ENCODE measurements around the gene LCN2. TPM values are rescaled to one million over a fixed set of nuclear protein-coding genes. Genes with fewer than 3 reads are reported as not detected.

LCN2 gene
- total RNA-seq, 1 donor from 2014 or later: not detected

DNA sequence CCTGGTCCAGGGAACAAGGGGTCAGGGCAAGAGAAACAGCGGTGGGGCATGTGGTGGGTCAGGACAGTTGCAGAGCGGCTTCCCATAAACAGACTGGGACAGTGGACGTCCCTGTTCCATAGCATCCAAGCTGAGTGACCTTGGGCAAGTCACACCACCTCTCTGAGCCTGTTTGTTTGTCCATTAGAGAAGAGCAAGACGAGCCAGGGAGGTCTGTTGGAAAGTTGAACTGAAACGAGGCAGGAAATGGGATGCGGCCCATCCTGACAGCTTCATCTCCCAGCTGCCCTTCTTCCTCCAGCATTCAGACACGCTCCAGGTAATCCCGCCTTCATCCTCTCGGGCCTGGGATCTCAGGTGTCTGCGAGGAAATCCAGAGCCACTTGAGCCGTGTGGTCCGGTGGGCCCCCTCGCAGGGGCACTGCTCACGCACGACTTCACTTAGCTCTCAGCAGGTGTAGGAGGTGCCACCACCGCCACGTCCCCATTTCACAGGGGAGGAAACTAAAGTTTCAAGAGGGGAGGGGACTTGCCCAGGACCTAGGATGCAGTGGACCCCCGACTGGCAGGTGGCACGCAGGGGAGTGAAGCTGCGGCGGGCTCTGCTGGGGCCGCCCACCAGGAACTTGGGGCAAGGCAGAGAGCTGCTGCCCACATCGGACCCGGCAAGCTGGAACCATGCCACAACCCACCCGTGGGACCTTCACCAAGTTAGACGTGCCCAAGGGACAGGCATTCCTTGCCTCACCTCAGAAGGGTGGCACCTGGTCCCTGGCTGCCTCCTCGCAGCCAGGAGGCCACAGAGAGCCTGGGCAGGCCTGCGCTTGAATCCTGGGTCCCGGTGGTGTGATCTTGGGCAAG is 34.7 kb upstream of the LCN2 start:
- DNase-seq (ENCODE audit: low spot score in 2 of 2): no peak
- FAIRE-seq: no peak

DNA sequence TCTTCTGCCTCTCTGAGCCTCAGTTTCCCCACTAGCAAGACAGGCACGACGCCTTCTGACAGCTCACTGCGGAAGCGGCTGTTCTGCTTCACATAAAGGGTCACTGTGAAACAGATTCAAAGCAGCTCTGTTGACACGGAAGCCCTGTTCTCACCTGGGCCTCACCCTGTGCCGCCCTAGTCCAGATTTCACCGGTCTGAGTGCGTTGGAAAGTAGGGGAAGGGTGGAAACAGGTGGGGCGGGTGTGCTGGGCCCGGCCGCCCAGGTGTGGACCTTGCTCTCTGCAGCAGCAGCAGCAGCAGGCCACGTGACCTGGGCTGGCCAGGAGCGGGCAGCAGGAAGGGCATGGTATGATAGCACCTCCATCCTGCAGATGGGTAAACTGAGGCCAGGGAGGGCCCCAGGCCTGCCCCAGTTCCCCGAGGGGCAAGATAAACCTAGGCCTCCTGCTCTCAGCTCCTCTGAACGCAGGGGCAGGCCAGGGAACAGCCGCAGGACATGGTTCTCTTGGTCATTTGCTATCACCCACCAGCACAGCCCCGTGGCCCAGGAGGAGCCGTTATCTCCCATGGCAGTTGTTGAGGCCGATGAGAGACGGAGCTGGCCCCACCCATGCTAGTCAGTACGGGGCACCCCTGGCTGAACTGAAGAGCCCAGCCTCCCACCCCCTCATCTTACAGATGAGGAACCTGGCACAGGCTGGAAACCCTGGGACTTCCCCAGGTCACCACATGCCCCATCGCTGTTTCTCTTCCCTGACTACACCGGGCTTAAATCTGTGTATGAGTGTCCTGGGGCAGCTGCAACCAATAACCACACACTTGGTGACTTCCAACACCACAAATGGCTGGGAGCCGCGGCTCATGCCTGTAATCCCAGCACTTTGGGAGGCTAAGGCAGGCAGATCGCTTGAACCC is 33.8 kb upstream of the LCN2 start:
- FAIRE-seq (no peak), DNase-seq (ENCODE audit: low spot score in 2 of 2) (no peak)

DNA sequence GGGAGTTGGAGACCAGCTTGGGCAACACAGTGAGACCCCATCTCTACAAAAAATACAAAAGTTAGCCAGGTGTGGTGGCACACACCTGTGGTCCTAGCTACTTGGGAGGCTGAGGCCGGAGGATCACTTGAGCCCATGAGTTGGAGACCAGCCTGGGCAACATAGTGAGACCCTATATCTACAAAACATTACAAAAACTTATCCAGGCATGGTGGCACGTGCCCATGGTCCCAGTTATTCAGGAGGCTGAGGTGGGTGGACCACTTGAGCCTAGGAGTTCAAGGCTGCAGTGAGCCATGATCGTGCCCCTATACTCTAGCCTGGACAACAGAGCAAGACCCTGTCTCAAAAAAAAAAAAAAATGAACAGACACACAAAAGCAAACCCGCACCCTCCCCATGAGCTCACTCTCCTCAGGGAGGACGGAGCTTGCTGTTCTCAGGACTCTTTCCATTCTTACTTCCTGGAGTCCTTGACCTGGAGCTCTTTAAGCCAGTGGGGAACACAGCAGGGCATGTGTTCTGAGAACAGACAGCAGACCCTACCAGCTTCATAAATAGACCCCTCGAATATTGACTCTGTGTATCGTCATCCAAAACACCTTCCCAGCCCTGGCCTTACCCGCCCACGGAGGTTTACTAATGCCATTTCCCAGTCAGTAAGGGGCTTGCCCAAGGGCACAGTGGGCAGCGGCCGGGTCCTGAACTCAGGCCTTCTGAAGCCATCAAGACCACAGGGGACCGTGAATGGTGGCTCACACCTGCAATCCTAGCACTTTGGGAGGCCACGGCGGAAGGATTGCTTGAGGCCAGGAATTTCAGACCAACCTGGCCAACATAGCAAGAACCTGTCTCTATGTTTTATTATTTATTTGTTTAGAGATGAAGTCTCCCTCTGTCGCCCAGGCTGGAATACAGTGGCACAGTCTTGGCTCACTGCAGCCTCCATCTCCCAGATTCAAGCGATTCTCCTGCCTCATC is 32.9 kb upstream of the LCN2 start:
- FAIRE-seq: no peak
- DNase-seq (ENCODE audit: low spot score in 2 of 2): no peak

DNA sequence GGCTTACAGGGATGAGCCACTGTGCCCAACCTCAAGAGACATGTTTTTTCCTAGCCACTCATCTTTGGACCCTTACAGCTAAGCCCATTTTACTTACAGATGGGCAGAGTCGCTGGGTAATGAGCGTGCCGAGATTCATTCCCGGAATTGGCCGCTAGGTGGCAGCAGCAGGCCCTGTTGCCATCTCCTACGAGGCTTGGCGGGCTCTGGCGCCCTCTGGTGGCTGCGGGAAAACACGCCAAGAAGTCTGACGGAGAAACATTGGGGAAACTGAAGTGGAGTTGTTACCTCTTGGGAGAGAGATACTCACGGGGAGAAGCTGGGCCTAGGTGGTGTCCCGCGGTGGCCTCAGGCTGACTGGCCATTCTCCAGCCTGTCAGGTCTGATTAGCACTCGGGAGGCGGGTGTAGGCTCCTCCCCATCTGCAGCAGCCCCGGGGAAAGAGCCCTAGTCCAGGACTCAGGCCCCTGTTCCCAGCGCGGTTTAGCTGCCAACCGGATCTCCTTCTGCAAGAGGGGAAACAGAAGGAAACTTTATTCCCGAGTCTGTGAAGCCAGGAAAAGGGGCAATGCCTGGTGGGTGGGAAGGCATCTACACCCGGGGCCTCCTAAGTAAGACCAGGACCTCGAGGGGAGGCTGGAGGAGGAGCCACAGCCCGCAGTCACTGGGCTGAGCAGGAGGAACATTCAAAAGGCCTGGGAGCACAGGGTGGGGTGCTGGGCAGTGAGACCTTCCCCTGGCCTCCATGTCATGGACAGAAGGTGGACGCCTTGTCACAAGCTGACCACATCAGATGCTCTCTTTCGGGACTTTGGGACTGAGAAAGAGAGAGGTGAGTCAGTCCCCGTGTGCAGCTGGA is 31.4 kb upstream of the LCN2 start:
- FAIRE-seq (no peak), DNase-seq (ENCODE audit: low spot score in 2 of 2) (peak; percentile 87 to 96)

DNA sequence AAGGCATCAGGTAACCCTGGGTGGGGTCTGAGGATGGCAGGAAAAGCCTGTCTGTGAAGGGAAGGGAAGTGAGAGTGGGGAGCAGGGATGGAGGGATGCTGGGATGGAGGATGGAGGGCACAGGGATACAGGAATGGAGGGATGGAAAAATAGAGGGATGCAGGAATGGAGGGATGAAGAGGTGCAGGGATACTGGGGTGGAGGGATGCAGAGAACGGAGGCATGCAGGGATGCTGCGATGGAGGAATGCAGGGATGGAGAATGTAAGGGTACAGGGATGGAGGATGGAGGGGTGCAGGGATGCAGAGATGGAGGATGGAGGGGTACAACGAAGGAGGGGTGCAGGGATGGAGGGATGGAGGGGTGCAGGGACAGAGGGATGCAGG is 30.8 kb upstream of the LCN2 start:
- DNase-seq (ENCODE audit: low spot score in 2 of 2) (no peak), FAIRE-seq (no peak)

DNA sequence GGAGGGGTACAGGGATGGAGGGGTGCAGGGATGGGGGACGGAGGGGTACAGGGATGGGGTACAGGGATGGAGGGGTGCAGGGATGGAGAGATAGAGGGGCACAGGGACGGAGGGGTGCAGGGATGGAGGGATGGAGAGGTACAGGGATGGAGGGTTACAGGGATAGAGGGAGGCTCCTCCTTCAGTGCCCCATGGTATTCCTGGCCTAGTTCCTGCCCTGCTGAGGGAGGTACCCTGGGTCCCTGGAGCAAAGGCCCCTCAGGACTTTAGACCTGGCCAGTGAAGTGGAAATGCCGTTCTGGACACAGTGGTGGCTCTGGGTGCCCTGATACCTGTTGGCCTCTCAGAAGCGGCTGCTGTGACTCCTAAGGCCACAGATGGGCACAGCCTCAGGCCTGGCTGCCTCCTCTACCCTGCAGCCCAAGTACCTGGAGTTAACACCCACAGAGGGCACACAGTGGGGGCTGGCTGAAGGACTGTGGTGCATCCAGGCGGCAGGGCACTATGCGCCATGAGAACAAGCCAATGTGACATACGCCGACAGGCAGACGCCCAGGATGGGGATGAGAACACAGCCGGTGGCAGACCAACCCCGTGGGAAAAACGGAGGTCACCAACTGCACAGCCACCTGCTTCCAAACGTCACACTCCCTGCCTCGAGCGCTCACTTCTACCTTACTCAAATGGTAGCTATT is 30.1 kb upstream of the LCN2 start:
- FAIRE-seq (no peak), DNase-seq (ENCODE audit: low spot score in 2 of 2) (no peak)

DNA sequence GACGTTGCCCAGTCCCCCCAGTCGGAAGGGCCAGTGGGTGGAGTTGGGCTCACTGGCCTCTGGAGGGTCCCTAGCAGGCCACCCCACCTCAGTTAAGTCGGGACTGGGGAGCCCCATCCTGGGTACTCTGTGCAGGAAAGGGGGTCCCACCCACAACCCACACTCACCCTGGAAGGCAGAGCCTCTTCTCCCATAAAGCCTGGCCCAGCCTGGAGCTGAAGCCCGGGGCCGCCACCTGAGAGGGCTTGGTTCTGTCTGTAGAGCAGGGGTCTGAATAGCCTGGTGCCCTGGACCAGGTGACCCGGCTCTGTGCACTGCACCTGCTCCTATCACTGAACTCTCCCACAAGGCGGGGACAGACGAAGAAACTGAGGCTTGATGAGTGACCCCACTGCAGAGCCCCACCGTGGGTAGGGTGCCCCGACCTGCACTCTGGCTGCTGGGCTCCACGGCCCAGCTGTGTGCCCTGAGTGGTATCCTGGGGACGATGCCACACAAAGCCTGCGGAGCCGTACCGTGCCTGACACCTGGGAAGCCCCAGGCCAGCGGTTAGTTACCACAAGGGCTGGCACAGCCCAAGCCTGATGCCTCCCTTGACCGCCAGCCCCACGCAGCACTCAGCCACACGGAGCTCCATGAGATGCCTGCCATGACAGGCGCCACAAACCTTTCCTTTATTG is 29.1 kb upstream of the LCN2 start:
- no peak for FAIRE-seq
- DNase-seq (ENCODE audit: low spot score in 2 of 2): no peak

DNA sequence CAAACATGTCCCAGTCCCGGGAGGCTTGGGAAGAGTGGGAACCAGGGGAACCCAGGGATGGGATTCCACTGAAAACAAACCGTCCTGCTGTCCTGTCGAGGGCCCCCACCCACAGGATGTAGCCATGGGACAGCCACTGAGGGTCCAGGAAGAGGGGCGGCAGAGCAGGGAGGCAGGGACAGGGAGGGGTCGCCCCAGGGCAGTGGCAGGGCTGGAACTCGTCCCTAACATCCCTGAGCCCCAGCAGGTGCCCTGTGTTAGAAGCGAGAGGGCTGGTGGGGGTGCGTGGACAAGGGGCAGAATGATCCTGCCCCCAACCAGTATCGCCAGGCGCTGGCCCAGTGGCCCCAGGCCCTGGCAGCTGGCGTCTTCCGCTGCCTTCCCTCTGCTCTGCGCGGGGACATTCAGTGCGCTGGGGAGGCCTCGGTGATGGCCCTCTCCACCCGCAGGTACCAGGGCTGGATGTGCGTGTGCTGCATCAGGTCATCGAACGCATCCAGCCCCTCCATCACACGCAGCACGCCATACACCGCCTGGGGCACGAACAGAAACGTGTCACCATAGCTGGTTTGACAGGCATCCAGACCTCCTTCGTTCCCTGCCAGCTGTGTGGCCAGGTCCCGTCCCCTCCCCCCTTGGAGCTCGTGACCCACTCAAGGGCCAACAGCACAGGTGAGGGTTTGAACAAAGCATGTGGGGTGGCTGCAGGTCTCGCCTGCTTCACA is 28.4 kb upstream of the LCN2 start:
- no peak for FAIRE-seq
- DNase-seq (ENCODE audit: low spot score in 2 of 2): no peak

DNA sequence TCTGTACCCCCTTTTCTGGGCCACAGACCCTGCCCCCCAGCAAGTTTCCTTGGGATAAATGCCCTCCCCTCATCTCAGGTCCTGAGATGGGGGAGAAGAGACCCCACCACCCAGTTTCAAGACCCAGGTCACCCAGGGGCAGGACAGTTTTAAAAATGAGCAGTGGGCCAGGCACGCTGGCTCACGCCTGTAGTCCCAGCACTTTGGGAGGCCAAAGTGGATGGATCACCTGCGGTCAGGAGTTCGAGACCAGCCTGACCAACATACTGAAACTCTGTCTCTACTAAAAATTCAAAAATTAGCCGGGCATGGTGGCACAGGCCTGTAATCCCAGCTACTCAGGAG is 27.8 kb upstream of the LCN2 start:
- no peak for FAIRE-seq

DNA sequence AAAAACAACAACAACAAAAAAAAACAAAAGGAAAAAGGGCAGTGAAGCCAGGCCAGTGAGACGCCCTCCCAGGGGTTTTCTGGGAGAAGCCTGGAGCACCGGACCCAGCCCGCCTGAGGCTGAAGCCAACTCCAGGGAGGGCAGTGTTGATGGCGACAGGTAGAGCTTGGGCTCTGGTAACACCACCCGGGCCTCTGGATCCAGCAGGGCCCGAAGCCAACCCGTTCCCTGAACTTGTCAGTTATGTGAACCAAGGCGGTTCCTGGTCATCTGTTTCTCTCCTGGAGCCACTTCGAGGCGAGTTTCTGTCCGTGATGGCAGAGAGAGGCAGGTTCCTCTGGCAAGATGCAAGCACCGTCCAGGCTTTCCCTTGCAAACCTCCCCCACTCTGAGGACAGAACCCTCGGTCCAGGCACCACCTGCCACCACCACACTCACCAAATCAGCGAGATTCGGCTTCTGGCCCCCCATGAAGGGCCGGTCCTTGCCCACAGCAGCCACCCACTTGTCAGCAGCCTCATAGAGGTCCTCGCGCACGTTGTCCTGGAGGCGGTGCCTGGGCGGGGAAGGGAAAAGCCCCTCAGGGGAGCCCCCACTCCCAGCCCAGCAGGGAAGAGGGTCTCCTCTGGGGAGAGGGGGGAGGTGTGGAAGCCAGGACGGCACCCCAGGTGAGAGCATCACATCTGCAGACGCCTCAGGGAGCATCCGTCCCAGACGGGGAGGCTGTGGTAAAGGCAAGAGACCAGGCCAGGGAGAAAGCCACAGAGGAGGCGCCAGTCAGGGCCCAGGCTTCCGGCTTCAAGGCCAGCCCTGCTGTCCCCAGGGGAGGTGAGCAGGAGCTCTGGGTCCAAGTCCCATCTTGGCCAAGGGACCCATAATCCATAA is 27.1 kb upstream of the LCN2 start:
- FAIRE-seq: no peak

More for the DNA sequence above, 27.8 kb upstream of the LCN2 start:
- no peak for DNase-seq (ENCODE audit: low spot score in 2 of 2)

DNA sequence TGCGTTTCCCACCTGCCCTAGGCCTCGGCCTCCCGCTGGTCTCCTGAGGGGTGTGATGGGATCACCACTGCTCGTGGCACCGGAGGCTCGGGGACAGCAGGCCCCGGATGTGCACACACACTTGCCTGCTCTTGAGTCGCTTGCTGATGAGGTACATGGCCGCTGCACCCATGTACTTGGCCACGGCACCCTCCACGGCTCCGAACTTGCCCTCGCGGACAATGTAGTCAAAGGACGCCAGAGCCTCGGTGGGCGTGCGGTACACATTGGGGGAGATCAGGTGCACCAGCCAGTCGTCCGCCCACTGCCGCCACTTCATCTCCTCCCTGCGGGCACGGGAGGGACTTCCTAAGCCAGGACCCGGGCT is 26.5 kb upstream of the LCN2 start:
- FAIRE-seq (no peak), DNase-seq (ENCODE audit: low spot score in 2 of 2) (no peak)

More for the DNA sequence above, 27.1 kb upstream of the LCN2 start:
- DNase-seq (ENCODE audit: low spot score in 2 of 2): no peak

DNA sequence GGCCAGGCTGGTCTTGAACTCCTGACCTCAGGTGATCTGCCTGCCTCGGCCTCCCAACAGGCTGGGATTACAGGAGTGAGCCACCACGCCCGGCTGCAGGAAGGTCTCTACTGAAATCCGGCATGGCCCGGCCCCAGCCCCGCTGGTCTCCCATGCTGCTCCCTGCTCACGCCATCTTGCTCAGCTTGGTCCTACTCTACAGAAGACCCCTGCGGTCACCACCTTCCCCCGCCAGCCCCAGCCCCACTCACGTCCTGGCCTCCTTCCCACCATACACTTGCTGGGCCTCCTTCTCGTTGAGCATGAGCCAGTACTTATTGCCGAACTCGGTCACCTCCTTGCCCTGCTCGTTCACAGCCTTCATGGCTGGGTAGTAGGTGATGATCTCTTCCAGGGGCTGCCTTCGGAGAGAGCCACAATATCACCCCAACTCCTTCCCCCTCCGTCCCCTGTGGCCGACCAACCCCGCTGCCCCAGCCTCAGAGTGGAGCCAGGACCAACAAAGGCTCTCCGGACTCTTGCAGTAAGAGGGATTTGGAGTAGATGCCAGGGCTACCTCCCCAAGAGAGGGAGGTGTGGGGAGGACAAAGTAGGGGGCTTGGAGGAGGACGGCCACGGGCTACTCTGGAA is 25.7 kb upstream of the LCN2 start:
- DNase-seq (ENCODE audit: low spot score in 2 of 2) (no peak), FAIRE-seq (no peak)

DNA sequence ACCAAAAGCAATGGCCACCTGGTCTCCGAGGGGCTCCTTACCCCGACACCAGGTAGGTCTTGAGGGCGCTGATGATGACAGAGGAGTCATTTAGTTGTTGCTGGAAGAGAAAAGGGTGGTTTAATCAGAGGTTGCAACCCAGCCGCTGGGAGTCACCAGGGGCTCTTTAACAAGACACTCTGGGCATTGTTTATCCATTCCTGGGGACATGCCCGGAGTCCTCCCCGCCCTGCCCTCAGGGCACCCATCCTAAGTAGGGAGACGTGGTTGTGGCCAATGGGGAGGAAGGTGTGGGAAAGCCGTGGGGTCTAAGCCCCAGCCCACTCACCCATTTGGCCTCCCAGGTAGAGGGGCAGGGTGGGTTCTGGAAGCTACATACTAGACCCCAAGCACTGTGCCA is 24.8 kb upstream of the LCN2 start:
- FAIRE-seq (no peak), DNase-seq (ENCODE audit: low spot score in 2 of 2) (no peak)

DNA sequence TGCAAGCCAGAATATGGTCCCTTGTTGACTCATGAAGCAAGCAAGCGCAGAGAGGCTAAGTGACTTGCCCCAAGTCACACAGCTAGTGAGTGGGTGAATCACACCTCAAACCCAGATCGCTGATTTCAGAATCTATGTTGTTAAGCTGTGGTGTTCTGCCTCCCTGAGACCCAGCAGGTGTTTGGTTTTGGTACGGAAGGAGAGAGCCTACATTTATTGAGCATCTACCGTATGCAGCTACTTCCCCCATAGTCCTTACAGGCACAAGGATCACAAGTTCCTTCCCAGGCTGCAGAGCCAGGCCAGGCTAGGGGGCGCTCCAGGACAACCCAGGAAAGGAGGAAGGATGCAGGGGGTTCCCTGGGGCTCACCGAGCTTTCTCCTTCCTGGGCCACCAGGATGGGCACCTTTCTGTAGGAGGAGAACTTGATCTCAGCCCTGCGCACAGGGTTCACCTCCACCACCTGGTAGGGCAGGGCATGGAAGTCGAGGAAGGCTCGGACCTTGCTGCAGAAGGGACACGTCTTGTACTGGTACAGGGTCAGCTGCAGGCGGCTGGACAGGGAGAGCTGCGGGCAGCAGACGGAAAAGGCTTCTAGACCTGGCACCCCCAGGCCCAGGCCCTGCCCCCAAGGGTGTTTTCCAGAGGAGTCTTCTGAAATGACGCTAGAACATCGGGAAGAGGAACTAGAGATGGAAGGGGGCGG is 24.2 kb upstream of the LCN2 start:
- DNase-seq (ENCODE audit: low spot score in 2 of 2) (no peak), FAIRE-seq (no peak)

DNA sequence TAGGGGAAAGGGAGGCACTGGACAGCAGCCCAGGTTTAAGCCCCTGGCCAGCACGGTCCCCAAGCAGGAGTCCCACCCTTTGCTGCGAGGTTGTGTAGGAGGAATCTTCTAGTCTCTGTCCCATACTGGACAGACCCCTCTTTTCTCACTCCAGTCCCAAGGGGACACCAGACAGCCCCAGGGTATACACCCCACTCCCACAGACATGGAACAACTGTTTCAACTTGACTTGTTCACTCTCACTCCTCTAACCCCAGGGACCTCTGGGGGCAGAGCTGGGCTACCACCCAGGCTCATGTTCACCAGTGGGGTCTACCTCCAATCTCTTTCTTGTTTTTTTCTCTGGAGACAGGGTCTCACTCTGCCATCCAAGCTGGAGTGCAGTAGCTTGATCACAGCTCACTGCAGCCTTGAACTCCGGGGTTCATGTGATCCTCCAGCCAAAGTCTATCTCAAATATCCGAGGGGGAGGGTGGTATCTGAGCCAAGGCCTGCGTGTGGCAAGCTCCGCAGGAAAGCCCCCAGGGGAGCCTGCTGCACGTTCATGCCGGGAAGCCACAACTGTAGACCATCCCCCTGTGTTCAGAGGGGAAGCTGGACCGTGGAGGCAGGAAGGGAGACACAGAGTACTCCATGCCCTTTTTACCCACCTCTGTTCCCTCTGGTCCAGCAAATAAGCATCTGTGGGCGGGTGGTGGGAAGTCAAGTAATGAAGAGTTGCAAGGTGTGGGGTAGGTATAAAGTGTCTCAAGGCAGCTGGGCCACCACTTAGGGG is 23.5 kb upstream of the LCN2 start:
- no peak for FAIRE-seq
- DNase-seq (ENCODE audit: low spot score in 2 of 2): no peak
